ENCODE results near the gene ADGB.

Gene ADGB

GRCh38 chr6:146635165-146635564, 36.4 kb downstream of the ADGB start:
- DNase-seq: no peak

- DNase-seq: no peak
Observed at GRCh38 chr6:146636481-146636880, 37.7 kb downstream of the ADGB start.

GRCh38 chr6:146642921-146643320, 44.1 kb downstream of the ADGB start:
- DNase-seq: no peak

- DNase-seq: no peak
Observed at GRCh38 chr6:146650799-146651481, 52.2 kb downstream of the ADGB start.

GRCh38 chr6:146651482-146651863, 52.7 kb downstream of the ADGB start:
- DNase-seq: no peak

- DNase-seq: no peak
Observed at GRCh38 chr6:146657432-146657831, 58.7 kb downstream of the ADGB start.

GRCh38 chr6:146664871-146665360, 66.1 kb downstream of the ADGB start:
- no peak for DNase-seq

GRCh38 chr6:146666909-146667308, 68.1 kb downstream of the ADGB start:
- no peak for DNase-seq

GRCh38 chr6:146670161-146670560, 71.4 kb downstream of the ADGB start:
- DNase-seq: no peak

GRCh38 chr6:146673069-146673468, 74.3 kb downstream of the ADGB start:
- DNase-seq: no peak

- no peak for DNase-seq
Observed at GRCh38 chr6:146679386-146679785, 80.6 kb downstream of the ADGB start.

GRCh38 chr6:146682919-146683318, 84.1 kb downstream of the ADGB start:
- no peak for DNase-seq

- no peak for DNase-seq
Observed at GRCh38 chr6:146689806-146690205, 91.0 kb downstream of the ADGB start.

- no peak for DNase-seq
Observed at GRCh38 chr6:146693342-146693741, 94.6 kb downstream of the ADGB start.

GRCh38 chr6:146697921-146698320, 99.1 kb downstream of the ADGB start:
- DNase-seq: no peak

GRCh38 chr6:146700078-146700686, 101.4 kb downstream of the ADGB start:
- peak; percentile 84 for DNase-seq

GRCh38 chr6:146701632-146702031, 102.9 kb downstream of the ADGB start:
- DNase-seq: no peak

GRCh38 chr6:146709036-146709622, 110.4 kb downstream of the ADGB start:
- DNase-seq: peak; percentile 10

- no peak for DNase-seq
Observed at GRCh38 chr6:146719387-146719786, 120.6 kb downstream of the ADGB start.

- no peak for DNase-seq
Observed at GRCh38 chr6:146739696-146740095, 140.9 kb downstream of the ADGB start.

GRCh38 chr6:146741609-146742008, 142.8 kb downstream of the ADGB start:
- peak; percentile 18 for DNase-seq

GRCh38 chr6:146753306-146753705, 154.5 kb downstream of the ADGB start:
- DNase-seq: no peak

GRCh38 chr6:146767632-146768031, 168.9 kb downstream of the ADGB start:
- no peak for DNase-seq

- DNase-seq: no peak
Observed at GRCh38 chr6:146768722-146769121, 169.9 kb downstream of the ADGB start.
